ENCODE data around the gene ERGIC2. TPM values are rescaled to one million over a fixed set of nuclear protein-coding genes. Genes with fewer than 3 reads are reported as not detected.

Gene ERGIC2
- total RNA-seq, 1 donor from 2014 or later: 91.1 TPM

GRCh38 chr12:29310899-29311298 is 70.1 kb downstream of the ERGIC2 start:
- intact Hi-C loops (cut with micrococcal nuclease): no loop called here
- peaks cover 5% of the 10 kb centered on the region for H3K36me3 ChIP-seq

GRCh38 chr12:29309320-29309902 is 71.6 kb downstream of the ERGIC2 start:
- intact Hi-C loops (cut with micrococcal nuclease): no loop called here
- Histone ChIP-seq H3K4me3 (no peak overlapping the region), H3K36me3 (peaks cover 5% of the 10 kb centered on the region), H3K27me3 (ENCODE audit: low read depth) (no peaks in the 10 kb centered on the region), H3K9me3 (replicated peaks) (no peaks in the 10 kb centered on the region), H3K27ac (replicated peaks) (no peak overlapping the region), H3K4me1 (peaks cover 13% of the 10 kb centered on the region)
- no peak for DNase-seq
- TF ChIP-seq CTCF (IDR thresholded peaks at IDR 0.05; ENCODE audit: borderline replicate concordance): peak; percentile 50

More at GRCh38 chr12:29310899-29311298, 70.1 kb downstream of the ERGIC2 start:
- Histone ChIP-seq H3K4me1 (peaks cover 23% of the 10 kb centered on the region), H3K27me3 (ENCODE audit: low read depth) (no peaks in the 10 kb centered on the region), H3K4me3 (no peak overlapping the region), H3K27ac (replicated peaks) (no peak overlapping the region), H3K9me3 (replicated peaks) (no peaks in the 10 kb centered on the region)
- no peak for DNase-seq
- no peak for TF ChIP-seq CTCF (IDR thresholded peaks at IDR 0.05; ENCODE audit: borderline replicate concordance)

- no peak overlapping the region for H3K27ac ChIP-seq (replicated peaks)
- no peaks in the 10 kb centered on the region for H3K9me3 ChIP-seq (replicated peaks)
- no peak overlapping the region for H3K4me3 ChIP-seq
- peaks cover 5% of the 10 kb centered on the region for H3K4me1 ChIP-seq
- no peaks in the 10 kb centered on the region for H3K36me3 ChIP-seq
- TF ChIP-seq CTCF (IDR thresholded peaks at IDR 0.05; ENCODE audit: borderline replicate concordance): no peak
- no peak for DNase-seq
- H3K27me3 ChIP-seq (ENCODE audit: low read depth): no peaks in the 10 kb centered on the region
- intact Hi-C loops (cut with micrococcal nuclease): no loop called here
Measured at GRCh38 chr12:29306682-29307081, 74.3 kb downstream of the ERGIC2 start.

- Histone ChIP-seq H3K4me1 (peaks cover 5% of the 10 kb centered on the region), H3K4me3 (no peak overlapping the region), H3K36me3 (no peaks in the 10 kb centered on the region), H3K27ac (replicated peaks) (no peak overlapping the region), H3K9me3 (replicated peaks) (no peaks in the 10 kb centered on the region), H3K27me3 (ENCODE audit: low read depth) (no peaks in the 10 kb centered on the region)
- no peak for TF ChIP-seq CTCF (IDR thresholded peaks at IDR 0.05; ENCODE audit: borderline replicate concordance)
- DNase-seq: no peak
- intact Hi-C loops (cut with micrococcal nuclease): no loop called here
Measured at GRCh38 chr12:29306266-29306665, 74.7 kb downstream of the ERGIC2 start.

GRCh38 chr12:29304388-29304787 is 76.6 kb downstream of the ERGIC2 start:
- Histone ChIP-seq H3K27me3 (ENCODE audit: low read depth) (no peaks in the 10 kb centered on the region), H3K9me3 (replicated peaks) (no peaks in the 10 kb centered on the region), H3K36me3 (no peaks in the 10 kb centered on the region), H3K4me3 (no peak overlapping the region), H3K4me1 (peaks cover 5% of the 10 kb centered on the region), H3K27ac (replicated peaks) (no peak overlapping the region)
- intact Hi-C loops (cut with micrococcal nuclease): no loop called here
- TF ChIP-seq CTCF (IDR thresholded peaks at IDR 0.05; ENCODE audit: borderline replicate concordance): no peak
- DNase-seq: no peak

All from left ventricle myocardium inferior (tissue), 1 donor.